Hematopoietic multipotent progenitor cell treated with erythropoietin and hydrocortisone succinate and interleukin-3 and kit ligand, for 6 days (in vitro differentiated cells): Measurements from ENCODE around the gene PERM1.
A peak's percentile ranks its signal among the peaks of the same experiment; 100 is the strongest.
"Not testable (repeated sequence)": the region's sequence is repeated elsewhere in the genome, so short reads cannot be mapped to it uniquely, and the experiment has no call there.

Source experiments
- DNase-seq: peaks from one replicate; pipeline ENCODE4 v3.0.0-alpha.2; 2015

The PERM1 gene

DNA sequence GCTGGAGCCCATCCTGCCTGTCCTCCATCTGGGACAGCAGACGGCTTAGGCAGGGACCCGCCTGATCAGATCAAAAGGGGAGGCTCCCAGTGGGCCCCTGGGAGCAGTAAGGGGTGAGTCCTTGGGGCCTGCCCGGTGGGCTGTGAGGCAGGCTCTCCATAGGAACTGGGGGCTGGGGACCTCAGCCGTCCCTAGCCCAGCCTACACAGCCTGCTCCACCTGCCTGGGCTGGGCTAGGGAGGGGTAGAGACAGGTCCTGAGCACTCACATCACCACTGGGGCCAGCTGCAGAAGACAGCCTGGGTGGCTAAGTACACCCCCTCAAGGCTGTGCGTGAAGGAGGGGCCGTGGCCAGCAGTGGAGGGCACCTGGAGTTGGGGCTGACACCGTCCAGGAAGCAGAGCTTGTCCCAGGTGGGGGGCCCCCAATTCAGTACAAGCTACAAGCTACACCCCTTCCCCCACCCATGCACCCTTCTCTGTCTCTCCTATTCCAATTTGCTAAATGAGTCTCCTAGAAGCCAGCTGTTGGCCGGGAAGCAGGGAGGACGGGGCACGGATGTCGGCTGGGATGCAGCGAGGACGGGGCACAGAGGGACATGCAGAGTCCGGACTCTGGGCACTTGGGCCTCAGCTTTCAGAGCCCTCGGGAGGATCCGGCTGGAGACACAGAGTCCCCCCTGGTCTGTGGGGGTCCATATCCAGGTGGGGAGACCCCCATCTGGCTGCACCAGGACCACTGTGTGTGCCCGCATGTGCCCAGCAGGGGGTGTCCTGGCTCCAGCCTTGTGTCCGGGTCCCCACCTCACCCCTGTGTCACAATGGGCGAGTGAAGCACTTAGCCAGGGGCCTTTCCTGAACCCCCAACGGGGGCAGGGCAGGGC is 33.1 kb upstream of the PERM1 start:
- peak; percentile 60 for DNase-seq

DNA sequence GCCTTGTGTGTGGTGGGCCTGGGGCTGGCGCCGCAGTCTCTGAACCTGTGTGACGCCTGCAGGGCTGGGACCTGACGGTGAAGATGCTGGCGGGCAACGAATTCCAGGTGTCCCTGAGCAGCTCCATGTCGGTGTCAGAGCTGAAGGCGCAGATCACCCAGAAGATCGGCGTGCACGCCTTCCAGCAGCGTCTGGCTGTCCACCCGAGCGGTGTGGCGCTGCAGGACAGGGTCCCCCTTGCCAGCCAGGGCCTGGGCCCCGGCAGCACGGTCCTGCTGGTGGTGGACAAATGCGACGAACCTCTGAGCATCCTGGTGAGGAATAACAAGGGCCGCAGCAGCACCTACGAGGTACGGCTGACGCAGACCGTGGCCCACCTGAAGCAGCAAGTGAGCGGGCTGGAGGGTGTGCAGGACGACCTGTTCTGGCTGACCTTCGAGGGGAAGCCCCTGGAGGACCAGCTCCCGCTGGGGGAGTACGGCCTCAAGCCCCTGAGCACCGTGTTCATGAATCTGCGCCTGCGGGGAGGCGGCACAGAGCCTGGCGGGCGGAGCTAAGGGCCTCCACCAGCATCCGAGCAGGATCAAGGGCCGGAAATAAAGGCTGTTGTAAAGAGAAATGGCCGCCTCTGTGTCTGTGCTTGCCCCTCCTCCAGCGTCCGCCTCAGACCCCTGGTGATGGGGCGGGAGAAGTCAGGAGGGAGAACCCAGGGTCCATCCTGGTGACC is 32.2 kb upstream of the PERM1 start:
- DNase-seq, result no peak

DNA sequence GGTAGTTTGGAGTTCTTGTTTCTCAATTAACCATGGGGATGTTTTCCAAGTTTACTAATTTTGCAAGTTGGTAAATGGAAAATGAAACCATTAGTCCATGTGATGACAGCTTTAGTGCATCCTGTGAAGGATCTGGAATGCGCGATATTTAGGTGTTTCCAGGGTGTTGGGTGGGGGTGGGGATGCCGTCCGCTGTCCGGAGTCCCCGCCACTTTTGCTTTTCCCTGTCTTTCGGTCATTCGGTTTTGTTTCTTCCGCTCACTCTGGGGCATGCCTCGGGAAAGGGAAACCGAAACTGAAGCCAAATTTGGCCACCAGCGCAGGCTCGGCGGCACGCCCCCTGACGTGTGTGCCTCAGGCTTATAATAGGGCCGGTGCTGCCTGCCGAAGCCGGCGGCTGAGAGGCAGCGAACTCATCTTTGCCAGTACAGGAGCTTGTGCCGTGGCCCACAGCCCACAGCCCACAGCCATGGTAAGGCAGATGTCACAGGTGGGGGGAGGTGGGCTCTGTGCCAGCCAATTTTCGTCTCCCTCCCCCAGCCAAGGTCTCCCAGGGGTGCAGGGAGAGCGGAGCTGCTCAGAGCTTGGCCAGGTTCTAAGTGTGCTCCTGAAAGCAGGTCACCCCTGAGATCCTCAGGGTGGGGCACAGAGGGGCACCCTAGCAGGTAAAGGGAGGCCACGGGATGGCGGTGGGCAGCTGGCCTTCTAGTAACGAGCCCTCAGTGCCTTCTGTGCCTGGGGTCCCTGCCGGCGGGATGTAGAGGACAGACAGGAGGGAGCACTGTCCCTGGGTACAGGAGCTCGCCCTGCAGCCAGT is 31.4 kb upstream of the PERM1 start, which contains the start of gene ISG15:
Gene ISG15 (plus strand): TSS at position 393 of the 817 bp plus-strand sequence. CDS start 77 bp downstream, at position 470.
- peak; percentile 93 for DNase-seq

DNA sequence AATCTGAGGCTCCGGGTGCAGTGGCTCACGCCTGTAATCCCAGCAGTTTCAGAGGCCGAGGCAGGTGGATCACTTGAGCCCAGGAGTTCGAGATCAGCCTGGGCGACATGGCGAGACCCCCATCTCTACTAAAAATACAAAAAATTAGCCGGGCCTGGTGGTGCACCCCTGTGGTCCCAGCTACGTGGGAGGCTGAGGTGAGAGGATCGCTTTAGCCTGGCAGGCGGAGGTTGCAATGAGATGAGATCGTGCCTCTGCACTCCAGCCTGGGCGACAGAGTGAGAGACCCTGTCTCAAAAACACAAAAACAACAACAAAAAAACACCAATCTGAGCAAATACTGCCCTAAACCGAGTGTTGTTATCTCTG is 30.8 kb upstream of the PERM1 start:
- not testable (repeated sequence) for DNase-seq

DNA sequence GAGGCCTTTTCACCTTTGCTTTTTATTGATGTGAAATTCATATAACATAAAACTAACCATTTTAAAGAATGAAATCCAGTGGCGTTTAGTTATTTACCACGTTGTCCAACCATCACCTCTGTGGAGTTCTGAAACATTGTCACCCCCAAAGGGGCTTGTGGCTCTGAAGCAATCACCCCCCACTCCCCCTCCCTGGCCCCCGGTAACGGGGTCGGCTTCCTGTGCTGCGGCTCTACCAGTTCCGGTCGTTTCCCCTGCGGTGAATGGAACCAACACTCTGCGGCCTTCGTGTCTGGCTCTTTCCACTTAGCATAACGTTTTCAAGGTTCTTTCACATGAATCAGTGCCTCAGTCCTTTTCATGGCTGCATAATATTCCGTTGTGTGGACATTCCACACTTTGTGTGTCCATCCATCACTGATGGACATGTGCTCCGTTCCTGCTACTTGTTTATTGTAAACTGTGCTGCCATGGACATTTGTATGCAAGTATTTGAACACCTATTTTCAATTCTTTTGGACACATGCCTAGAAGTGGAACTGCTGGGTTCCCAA is 29.6 kb upstream of the PERM1 start:
- no peak for DNase-seq

DNA sequence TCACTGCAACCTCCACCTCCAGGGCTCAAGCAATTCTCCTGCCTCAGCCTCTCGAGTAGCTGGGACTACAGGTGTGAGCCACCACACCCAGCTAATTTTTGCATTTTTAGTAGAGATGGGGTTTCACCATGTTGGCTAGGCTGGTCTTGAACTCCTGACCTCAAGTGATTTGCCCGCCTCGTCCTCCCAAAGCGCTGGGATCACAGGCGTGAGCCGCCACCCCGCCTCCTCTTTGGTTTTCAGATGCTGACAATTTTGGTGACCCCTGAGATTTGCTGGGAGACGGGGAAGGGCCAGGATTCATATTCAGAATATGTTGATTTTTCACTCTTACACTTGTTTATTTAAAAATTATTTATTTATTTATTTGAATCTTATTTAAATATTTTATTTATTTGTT is 28.2 kb upstream of the PERM1 start:
- DNase-seq, result not testable (repeated sequence)

DNA sequence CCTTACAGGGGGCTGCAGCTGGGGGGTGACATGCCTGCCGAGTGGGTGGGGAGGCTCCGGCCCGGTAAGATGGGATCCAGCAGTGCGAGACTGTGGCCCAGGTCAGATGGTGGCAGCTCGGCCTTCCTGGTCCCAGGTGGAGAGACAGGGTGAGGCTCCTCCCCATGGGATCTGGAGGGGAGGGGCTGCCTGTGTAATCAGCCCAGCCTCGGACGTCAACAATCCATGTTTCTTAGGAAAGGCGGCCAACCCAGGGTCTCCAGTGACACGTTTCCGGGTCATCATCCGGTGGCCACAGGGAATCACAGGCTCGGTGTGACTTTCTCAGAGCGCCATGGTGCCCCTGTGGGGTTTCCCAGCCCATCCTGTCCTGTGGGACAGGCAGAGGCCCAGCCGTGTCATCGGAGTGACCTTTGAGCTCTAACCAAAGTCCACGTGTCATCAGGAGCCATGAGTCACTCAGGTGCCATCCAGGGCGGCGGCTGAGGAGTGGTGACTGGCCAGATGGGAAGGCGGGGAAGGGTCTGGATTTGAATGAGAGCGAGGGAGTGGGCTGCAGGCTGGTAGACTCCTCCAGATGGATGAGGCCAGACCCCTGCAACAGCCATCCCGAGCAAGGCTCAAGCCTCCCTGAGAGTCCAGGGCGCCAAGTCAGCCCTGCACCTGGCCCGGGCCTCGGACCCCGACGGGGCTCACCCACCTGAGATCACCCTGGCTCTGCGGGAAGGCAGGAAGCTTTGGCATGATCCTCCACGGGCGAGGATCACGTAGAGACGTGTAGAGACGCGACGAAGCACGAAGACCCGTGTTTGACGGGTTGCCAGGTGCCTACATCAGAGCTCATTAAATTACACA is 24.6 kb upstream of the PERM1 start:
- no peak for DNase-seq

DNA sequence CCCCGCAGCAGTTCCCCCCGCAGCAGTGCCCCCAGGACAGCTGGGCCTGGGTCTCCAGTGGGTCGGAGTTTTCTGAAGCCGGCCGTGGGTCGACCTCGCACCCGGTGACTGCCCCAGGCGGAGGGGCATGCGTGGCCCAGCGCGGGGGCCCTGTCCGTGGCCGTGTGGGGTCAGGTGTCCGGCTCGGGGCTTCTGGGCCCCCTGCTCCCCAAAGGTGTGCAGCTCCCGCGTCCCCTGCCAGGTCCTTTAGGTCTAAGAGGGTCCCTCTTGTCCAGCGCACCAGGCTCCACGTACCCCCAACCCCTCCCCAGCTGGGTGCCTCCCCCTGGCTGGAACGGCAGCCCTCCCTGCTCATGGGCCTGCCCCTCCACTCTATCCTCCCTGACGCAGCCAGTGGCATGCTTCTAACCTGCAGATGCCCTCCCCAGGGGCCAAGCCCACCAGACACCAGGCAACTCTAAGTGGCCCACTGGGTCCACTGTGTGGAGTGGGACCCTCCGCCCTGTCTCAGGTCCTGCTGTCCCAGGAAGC is 23.9 kb upstream of the PERM1 start:
- no peak for DNase-seq

DNA sequence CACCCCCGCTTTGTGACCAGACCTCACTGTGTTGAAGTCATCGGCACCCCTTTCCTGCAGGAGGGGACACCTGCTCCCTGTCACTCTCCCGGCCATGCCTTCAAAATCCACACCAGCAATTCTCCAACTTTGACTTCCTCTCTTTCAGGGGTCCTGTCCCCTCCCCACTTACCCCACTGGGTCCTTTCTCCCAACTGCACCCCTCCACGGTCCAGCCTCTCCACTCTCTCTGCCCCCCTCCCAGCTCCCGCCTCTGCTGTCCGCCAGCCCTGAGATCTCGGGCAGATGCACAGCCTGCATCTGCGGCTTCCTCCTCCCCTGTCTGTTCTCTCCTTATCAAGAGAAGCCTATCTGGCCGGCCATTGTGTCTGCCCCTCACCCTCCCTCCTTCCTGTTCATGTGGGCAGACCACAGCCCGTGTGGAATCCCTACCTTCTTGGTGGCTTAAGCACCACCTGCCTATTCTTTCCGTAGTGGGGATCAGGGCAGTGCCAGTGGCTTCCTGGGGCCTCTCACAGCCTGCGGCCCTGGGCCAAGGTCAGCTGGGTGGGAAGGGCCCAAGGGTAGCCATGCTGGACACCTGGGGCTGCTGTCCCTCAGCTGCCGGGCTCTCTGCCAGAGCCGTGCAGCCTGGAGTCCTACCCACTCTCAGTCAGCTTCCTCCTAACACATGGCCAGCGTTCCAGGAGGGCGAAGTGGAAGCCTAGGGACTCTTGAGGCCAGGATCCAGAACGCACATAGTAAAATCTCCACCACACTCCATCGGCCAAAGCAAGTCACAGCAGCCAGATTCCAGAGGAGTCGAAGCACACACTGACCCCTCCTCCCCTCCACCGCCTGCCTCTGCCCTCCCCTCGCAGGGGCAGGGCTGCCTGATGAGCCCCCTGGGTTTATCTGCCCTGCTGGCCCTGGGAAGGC is 23.1 kb upstream of the PERM1 start:
- peak; percentile 81 for DNase-seq

DNA sequence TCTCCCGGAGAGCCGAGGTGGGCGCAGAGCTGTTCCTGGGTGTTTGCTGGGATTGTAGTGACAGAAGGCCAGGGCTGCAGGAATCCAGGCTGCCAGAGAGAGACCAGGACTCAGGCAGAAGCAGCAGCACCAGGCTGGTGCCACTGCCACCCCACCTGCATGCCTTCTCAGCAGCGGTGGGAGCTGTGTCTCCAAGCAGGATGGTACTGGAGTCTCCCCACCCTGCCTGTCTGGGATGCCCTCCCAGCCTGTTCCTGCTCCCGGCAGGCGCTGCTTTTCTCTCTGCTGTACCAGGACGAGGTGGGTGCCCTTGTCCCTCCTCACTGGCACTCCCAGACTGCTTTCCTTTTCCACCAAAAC is 22.5 kb upstream of the PERM1 start:
- DNase-seq, result no peak

DNA sequence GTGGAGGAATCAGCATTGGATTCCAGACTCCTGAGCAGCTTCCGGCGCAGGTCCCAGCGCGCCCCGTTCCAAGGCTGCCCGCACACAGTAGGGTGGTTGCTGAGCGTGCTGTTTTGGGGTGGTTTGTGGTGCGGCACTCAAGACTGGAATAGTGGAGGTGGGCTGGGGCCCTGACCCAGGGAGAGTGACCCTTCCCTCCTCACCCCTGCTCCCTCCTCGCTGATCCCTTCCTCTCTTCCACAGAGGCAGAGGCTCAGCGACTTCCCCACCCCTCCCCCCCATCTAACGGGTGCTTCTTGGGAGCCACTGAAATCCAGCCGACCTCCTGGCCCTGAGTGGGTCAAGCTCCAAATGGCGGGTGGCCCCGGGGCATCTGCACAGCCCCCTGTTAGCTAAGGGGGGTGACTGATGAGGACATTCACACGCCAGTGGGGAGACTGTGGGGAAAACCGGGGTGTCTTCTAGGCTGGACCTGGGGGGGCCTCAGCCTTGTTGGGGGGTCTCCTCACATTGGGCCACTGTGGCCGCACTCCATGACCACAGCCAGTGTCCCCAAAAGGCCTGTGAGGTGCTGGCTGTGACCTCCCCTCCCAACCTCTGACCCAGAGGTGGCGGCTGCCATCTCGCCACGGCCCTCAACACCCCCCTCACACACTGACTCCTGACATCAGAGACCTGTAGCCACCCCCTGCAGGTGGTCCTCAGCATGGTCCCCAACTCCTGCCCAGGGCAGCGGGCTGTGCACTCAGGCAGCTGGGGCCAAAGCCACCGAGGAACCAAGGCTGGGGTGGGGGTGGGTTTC is 21.9 kb upstream of the PERM1 start:
- DNase-seq, result no peak

DNA sequence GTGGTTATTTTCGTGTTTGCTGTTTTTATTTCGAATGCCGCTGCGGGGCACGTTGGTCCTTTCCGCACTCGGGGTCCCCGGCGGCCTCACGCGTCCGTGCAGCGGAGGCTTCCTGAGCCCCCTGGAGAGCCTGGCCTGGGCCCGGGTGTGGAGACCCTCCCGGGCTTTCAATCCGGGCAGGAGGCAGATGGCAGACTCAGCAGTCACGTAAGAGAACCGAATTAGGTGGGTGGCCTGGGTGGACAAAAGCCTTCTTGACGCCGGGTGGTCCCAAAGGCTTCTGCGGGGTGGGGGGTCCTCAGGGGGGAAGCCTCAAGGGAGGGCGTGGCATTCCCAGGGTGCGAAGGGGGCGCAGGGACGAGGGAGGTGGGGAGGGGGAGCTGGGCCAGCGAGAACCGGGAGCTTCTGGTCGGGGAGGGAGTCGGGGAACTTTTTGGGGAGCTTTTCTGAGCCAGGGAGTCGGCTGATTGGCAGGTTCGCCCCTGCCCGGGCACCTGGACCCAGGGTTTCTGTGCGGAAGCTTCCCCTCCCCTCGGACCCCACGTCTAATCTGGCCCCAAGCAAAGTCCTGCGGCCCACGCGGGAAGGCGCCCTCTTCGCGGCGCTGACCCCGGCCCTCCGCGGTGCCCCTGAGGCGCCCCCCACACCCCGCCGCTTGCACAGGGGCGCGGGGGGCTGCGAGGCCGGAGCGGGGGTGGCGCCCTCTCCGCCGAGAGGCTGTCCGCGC is 19.3 kb upstream of the PERM1 start:
- DNase-seq, result no peak

DNA sequence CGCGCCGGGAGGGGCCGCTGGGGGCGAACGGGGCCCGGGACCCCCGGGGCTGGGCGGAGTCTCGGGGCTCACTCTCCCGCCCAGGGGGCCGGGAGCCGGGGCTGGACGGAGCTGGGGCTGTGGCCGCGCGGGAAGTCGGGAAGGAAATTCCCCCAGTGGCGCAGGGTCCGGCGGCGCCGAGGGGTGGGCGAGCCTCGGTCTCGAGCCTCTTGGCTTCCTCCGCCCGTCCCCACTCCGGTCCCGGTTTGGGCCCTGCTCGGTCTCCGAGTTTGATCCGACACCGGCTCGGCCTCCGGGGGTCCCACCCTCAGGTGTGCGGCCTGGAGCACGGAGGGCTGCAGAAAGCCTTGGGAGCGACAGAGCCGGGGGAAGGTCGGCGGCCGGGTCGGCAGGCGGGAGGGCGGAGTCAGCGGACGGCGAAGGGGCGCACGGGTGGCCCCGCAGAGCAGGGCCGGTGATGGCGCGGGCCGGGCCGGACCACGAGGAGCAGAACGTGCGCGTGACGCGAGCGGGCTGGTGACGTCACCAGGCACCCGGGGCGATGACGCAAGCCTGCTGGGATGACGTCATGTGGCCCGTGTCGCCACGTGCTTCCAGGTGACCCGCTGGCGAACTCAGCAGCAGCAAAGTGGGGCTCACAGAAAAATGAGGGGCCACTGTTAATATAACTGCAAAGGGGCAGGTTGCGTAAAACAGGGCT is 18.6 kb upstream of the PERM1 start:
- peak; percentile 21 for DNase-seq

DNA sequence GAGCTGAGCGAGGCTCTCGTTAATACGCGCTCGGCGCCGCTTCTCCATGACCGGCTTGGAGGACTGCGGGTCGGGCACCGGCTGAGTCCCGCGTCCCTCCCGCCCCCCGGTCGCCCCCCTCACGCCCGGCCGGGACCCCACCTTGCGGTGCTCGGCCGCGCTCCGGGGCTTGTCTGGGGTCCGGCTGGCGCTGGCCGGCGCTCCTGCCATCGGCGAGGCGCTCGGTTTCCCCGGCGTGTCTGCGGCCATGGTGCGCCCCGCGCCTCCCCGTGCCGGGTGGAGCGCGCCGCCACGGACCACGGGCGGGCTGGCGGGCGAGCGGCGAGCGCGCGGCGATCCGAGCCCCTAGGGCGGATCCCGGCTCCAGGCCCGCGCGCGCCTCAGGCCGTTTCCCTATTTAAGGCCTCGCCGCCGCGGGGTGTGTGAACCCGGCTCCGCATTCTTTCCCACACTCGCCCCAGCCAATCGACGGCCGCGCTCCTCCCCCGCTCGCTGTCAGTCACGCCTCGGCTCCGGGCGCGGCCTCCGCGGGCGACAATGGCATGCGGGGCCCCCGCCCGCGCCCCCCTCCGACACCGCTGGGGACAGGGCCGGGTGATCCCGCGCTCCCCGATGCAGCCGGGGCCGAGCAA is 17.9 kb upstream of the PERM1 start, which contains the start of gene HES4:
Gene HES4 (minus strand): TSS at position 373 of the 632 bp plus-strand sequence. CDS start 124 bp downstream, at position 249.
- DNase-seq, result peak; percentile 85

DNA sequence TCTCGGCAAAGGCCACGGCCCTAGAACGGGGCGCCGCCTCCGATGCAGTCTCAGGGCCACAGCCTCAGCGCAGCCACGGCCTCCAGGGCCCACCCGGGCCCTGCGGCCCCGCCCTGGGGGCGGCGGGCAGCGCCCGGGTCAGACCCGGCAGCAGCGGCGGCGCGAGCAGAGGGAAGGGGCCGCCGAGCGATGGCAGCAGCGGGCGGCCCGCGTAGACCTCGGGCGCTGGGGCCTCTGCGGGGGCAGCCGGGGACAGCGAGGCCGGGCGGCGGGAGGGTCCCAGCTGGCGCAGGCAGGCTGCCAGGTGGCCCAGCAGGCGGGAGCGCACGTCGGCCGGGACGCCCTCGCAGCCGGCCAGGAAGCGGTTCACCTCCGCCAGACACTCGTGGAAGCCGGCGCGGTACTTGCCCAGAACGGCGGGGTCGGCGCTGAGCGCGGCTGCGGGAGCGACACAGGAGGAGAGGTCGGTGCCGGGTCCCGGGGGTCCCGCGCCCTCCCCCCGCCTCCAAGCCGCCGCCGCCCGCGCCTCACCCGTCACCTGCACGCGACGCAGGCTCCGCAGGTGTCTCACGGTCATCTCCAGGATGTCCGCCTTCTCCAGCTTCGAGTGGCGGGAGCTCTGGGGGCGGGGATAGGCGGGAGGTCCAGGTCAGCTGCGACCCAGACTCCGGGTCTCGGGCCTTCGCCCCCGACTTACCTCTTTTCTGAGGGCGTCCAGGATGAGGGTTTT is 17.3 kb upstream of the PERM1 start:
- DNase-seq, result peak; percentile 44

DNA sequence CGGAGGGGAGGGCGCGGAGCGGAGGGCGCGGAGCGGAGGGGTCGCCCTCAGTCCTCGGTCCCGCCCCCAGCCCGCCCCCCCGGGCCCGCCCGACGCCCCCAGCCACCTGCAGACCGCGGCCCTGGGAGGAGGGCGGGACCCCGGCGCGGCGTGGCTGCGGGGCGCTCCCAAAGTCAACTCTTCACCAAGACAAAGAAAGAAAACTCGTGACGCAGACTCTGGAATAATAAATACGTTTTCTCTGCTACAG is 16.8 kb upstream of the PERM1 start:
- no peak for DNase-seq

DNA sequence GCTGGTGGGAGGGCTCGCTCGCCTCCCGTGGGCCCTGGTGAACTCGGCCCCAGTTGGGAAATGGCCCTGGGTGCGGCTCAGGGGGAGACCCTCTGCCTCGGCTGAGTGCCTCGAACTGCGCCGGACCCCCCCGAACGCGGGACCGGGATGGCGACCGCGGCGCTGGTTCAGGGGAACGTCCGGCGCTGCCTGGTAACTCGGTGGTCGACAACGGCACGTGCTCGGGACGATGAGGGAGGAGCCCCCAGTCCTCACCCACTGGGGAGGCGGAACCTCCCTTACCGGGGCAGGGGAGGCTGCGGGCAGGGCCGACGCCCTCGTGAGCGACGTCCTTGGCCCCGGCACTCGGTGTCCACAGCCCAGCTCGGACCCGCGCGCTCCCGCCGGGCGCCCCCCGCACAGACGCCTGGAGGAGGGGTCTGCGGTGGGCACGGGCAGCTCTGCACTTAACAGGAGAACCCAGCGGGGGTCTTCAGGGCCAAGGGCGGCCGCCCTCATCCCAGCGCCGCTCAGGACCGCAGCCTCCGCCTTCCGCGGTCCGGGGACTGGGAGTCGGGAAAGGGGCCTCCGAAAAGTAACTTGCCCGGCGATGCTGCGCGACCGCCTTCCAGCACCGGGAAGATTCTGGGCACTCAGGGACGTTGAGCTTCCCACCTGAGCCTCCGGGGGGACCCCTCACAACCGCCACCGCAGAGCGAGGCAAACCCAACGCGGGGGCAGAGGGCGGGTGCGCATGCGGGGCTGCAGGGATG is 16.3 kb upstream of the PERM1 start:
- no peak for DNase-seq
